WTC11 (cell line): Measurements from ENCODE around the gene OBSL1. TPM values are rescaled to one million over a fixed set of nuclear protein-coding genes. Genes with fewer than 3 reads are reported as not detected.

ENCODE experiments used
- ATAC-seq: fragments of 200-7000 bp; cut with Tn5 transposase; 2 replicates; pipeline ENCODE4 v1.10.0; 2021; ENCODE audit warnings: mild to moderate bottlenecking, moderate library complexity
- CTCF ChIA-PET: fragments of 300-600 bp; sonication (Branson Sonifier 250); formaldehyde crosslinking; loops from one replicate; lab custom pipeline; 2021; ENCODE audit warnings: antibody characterized with exemption; lab: Charles Lee
- POLR2A ChIA-PET: fragments of 350-600 bp; sonication (Branson Sonifier 250); formaldehyde crosslinking; loops from one replicate; lab custom pipeline; 2021; ENCODE audit warnings: antibody characterized with exemption; lab: Charles Lee
- DNase-seq: peaks from one replicate; pipeline ENCODE4 v3.0.0; 2021; ENCODE audit warnings: low spot score
- H3K27ac Mint-ChIP-seq: 2 replicates; pipeline ENCODE4 v1.8.0; 2021; ENCODE audit warnings: mixed read lengths
- H3K27me3 Mint-ChIP-seq: 2 replicates; pipeline ENCODE4 v1.8.0; 2021; ENCODE audit warnings: low read depth, mild to moderate bottlenecking, moderate library complexity, mixed read lengths
- H3K36me3 Mint-ChIP-seq: 2 replicates; pipeline ENCODE4 v1.8.0; 2021; ENCODE audit warnings: mixed read lengths
- H3K4me1 Mint-ChIP-seq: 2 replicates; pipeline ENCODE4 v1.8.0; 2022; ENCODE audit warnings: mixed read lengths
- H3K4me3 Mint-ChIP-seq: 2 replicates; pipeline ENCODE4 v1.8.0; 2021; ENCODE audit warnings: mild to moderate bottlenecking, moderate library complexity, mixed read lengths
- H3K9me3 Mint-ChIP-seq: 2 replicates; pipeline ENCODE4 v1.8.0; 2021; ENCODE audit warnings: mixed read lengths
- ATF1 ChIP-seq: sonication (generic); formaldehyde crosslinking; IDR thresholded peaks from 2 replicates; pipeline ENCODE4 v1.8.1; 2023; ENCODE audit warnings: mild to moderate bottlenecking, moderate library complexity, missing genetic modification reagents
- ELF4 ChIP-seq: sonication (generic); formaldehyde crosslinking; IDR thresholded peaks from 2 replicates; pipeline ENCODE4 v1.8.1; 2022; ENCODE audit warnings: low read depth, mild to moderate bottlenecking, moderate library complexity, missing genetic modification reagents
- IRF2 ChIP-seq: sonication (generic); formaldehyde crosslinking; IDR thresholded peaks from 2 replicates; pipeline ENCODE4 v1.8.0; 2022; ENCODE audit warnings: low read depth, missing genetic modification reagents, borderline replicate concordance
- NFYB ChIP-seq: sonication (generic); formaldehyde crosslinking; conservative IDR thresholded peaks from 2 replicates; pipeline ENCODE4 v1.8.0; 2022; ENCODE audit warnings: low read depth, missing genetic modification reagents
- NR3C1 ChIP-seq: sonication (generic); formaldehyde crosslinking; conservative IDR thresholded peaks from 2 replicates; pipeline ENCODE4 v1.8.1; 2023; ENCODE audit warnings: low read depth, mild to moderate bottlenecking, missing genetic modification reagents
- PRRX2 ChIP-seq: fragments of 250-450 bp; sonication (Bioruptor Pico); IDR thresholded peaks from 2 replicates; pipeline ENCODE4 v1.8.0; 2021; ENCODE audit warnings: mild to moderate bottlenecking
- ZNF121 ChIP-seq: sonication (generic); formaldehyde crosslinking; IDR thresholded peaks from 2 replicates; pipeline ENCODE4 v1.8.0; 2023; ENCODE audit warnings: missing genetic modification reagents
- ZNF219 ChIP-seq: sonication (generic); formaldehyde crosslinking; IDR thresholded peaks from 2 replicates; pipeline ENCODE4 v1.8.0; 2023; ENCODE audit warnings: missing genetic modification reagents, mild to moderate bottlenecking, borderline replicate concordance
- ZNF416 ChIP-seq: fragments of 250-450 bp; sonication (Bioruptor Pico); IDR thresholded peaks from 2 replicates; pipeline ENCODE4 v1.9.0; 2021; ENCODE audit warnings: mild to moderate bottlenecking, inconsistent platforms
- ZNF423 ChIP-seq: fragments of 250-450 bp; sonication (Bioruptor Pico); IDR thresholded peaks from 2 replicates; pipeline ENCODE4 v2.1.2; 2022; ENCODE audit warnings: mild to moderate bottlenecking, moderate library complexity
- ZNF671 ChIP-seq: fragments of 250-450 bp; sonication (Bioruptor Pico); IDR thresholded peaks from 2 replicates; pipeline ENCODE4 v1.8.0; 2021; ENCODE audit warnings: mild to moderate bottlenecking
- total RNA-seq: library from RNA; stranded (reverse); gene quantifications from 3 replicates; pipeline ENCODE4 v1.2.3, GENCODE V29; 2021
- TF ChIP-seq, protein P1 (sequence below): sonication (generic); formaldehyde crosslinking; conservative IDR thresholded peaks from 2 replicates; pipeline ENCODE4 v1.8.1; 2022; ENCODE audit warnings: mild to moderate bottlenecking, missing genetic modification reagents
- TF ChIP-seq, protein P2 (sequence below): sonication (generic); formaldehyde crosslinking; IDR thresholded peaks from 2 replicates; pipeline ENCODE4 v1.8.0; 2023; ENCODE audit warnings: missing genetic modification reagents
- TF ChIP-seq, protein P3 (sequence below): sonication (generic); formaldehyde crosslinking; IDR thresholded peaks from 2 replicates; pipeline ENCODE4 v1.8.0; 2022; ENCODE audit warnings: mild to moderate bottlenecking, missing genetic modification reagents
- TF ChIP-seq, protein P4 (sequence below): sonication (generic); formaldehyde crosslinking; IDR thresholded peaks from 2 replicates; pipeline ENCODE4 v1.8.1; 2023; ENCODE audit warnings: mild to moderate bottlenecking, missing genetic modification reagents
- TF ChIP-seq, protein P5 (sequence below): fragments of 250-450 bp; sonication (Bioruptor Pico); IDR thresholded peaks from 2 replicates; pipeline ENCODE4 v1.9.0; 2021; ENCODE audit warnings: mild to moderate bottlenecking
- TF ChIP-seq, protein P6 (sequence below): sonication (generic); formaldehyde crosslinking; IDR thresholded peaks from 2 replicates; pipeline ENCODE4 v1.8.1; 2022; ENCODE audit warnings: low read depth, mild to moderate bottlenecking, moderate library complexity, missing genetic modification reagents, borderline replicate concordance
- TF ChIP-seq, protein P7 (sequence below): fragments of 250-450 bp; sonication (Bioruptor Pico); IDR thresholded peaks from 2 replicates; pipeline ENCODE4 v1.8.0; 2021; ENCODE audit warnings: mild to moderate bottlenecking
- TF ChIP-seq, protein P8 (sequence below): sonication (generic); formaldehyde crosslinking; IDR thresholded peaks from 2 replicates; pipeline ENCODE4 v1.8.1; 2023; ENCODE audit warnings: mild to moderate bottlenecking, missing genetic modification reagents, moderate library complexity

OBSL1 gene
- total RNA-seq, 1 experiment from 2014 or later, result 159 TPM

DNA sequence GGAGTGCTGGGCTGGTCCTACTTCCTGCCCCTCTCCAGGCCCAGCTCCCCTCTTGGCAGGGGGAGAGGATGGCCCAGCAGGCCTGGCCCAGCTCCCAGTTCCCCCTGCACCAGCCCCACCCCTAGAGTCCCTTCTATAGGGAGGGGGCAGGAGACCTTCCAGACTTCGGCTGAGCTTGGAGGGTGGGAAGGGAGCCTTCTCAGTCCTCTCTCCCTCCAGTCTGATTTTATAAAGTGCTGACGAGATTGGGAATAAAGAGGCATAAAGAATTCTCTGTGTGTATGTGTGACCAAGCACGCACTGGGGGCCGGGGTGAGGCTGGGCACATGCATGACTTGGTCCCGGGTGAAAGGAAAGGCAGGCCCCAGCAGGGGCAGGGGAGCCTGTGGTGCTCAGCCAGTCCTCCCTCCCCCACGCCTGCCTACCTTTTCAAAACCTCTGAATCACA lies 32.8 kb downstream of the OBSL1 start:
- peak overlapping the region; percentile 54 for H3K27ac Mint-ChIP-seq
- CTCF ChIA-PET, result interaction anchor here (0.7 to 41.3 kb wide), 16 partner anchors 8 to 151 kb away, joined by 3 to 2316 read pairs (median 8); partner anchors contain the start of genes GMPPA and STK11IP

DNA sequence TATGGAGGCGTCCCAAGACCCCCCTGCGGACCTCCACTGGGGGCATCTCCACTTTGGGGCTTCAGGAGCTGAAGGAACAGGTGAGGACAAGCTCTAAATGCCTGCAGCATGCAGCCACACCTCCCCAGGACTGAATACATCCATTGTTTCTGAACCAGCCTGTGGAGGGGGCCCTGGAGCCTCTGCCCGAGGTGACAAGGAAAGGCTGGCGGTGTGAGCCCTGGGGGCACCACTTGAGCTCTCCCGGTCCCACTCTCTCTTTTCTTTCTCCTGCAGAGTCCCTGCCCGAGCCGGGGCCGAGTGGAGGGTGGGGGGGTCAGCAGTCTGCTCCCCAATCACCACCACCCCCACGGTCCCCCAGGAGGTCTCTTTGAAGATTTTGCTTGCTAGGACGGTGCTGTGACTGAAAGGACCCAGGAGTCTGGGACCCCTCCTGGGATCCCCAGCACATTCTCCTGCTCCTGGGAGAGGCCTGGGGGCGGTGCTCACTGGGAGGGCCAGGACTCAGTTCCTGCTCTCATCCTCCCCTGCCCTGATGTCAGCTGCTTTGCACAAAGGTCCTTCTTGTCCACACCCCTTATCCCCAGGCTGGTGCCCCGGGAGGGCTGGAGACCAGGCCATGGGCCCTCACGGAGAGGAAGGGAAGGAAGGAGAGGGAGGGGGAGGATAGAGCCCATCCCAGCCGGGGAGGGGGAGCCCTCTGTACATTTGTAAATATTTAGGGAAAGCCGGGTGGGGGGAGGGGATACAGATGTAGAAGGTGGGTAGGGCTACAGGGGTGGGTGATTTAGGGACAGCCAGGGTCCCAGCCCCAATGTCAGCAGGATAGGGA lies 33.5 kb downstream of the OBSL1 start:
- Mint-ChIP-seq H3K27ac (no peak overlapping the region), H3K4me3 (no peak overlapping the region)
- POLR2A ChIA-PET, result interaction anchor here (1.1 to 1.3 kb wide), 2 partner anchors 24 to 33 kb away, joined by 3 read pairs; partner anchors contain the start of gene OBSL1
- TF ChIP-seq ZNF423 (CRISPR knock-in tag), result no peak
- TF ChIP-seq, protein P1, sequence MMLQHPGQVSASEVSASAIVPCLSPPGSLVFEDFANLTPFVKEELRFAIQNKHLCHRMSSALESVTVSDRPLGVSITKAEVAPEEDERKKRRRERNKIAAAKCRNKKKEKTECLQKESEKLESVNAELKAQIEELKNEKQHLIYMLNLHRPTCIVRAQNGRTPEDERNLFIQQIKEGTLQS (CRISPR knock-in tag), result no peak
- TF ChIP-seq, protein P2, sequence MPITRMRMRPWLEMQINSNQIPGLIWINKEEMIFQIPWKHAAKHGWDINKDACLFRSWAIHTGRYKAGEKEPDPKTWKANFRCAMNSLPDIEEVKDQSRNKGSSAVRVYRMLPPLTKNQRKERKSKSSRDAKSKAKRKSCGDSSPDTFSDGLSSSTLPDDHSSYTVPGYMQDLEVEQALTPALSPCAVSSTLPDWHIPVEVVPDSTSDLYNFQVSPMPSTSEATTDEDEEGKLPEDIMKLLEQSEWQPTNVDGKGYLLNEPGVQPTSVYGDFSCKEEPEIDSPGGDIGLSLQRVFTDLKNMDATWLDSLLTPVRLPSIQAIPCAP, result no peak
- TF ChIP-seq, protein P3, sequence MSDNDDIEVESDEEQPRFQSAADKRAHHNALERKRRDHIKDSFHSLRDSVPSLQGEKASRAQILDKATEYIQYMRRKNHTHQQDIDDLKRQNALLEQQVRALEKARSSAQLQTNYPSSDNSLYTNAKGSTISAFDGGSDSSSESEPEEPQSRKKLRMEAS (CRISPR knock-in tag), result 0 out of 2 replicates have a peak, but pooled peaks have one; percentile 20
- TF ChIP-seq, all 79 proteins: peak for 1
- CTCF ChIA-PET, result interaction anchor here (0.6 to 41.3 kb wide), 25 partner anchors 8 to 168 kb away, joined by 3 to 2316 read pairs (median 6); partner anchors contain the start of genes DNPEP and GMPPA
- ATAC-seq, result peak; percentile 38
- Mint-ChIP-seq H3K9me3 (no peaks in the 10 kb centered on the region), H3K27me3 (no peaks in the 10 kb centered on the region; the same call in none of the 2 replicates), H3K4me1 (peaks cover 27% of the 10 kb centered on the region), H3K36me3 (peaks cover 22% of the 10 kb centered on the region)
- peak; percentile 51 for DNase-seq

More for the DNA sequence above, 32.8 kb downstream of the OBSL1 start:
- Mint-ChIP-seq H3K36me3 (peaks cover 22% of the 10 kb centered on the region), H3K9me3 (no peaks in the 10 kb centered on the region)
- no peak for DNase-seq
- TF ChIP-seq, protein P1 (CRISPR knock-in tag), result no peak
- no peak for TF ChIP-seq ZNF416
- TF ChIP-seq NR3C1 (CRISPR knock-in tag), result no peak
- no peak for TF ChIP-seq ZNF219
- no peak for TF ChIP-seq NFYB (CRISPR knock-in tag)
- no peak for TF ChIP-seq PRRX2
- TF ChIP-seq, all 79 proteins: peak for 0
- peaks cover 28% of the 10 kb centered on the region for H3K4me1 Mint-ChIP-seq
- no peak overlapping the region; the same call in 1 of the 2 replicates for H3K4me3 Mint-ChIP-seq
- H3K27me3 Mint-ChIP-seq, result no peaks in the 10 kb centered on the region; the same call in none of the 2 replicates
- POLR2A ChIA-PET, result no interaction called here
- 0 out of 2 replicates have a peak, but pooled peaks have one; percentile 1 for ATAC-seq

DNA sequence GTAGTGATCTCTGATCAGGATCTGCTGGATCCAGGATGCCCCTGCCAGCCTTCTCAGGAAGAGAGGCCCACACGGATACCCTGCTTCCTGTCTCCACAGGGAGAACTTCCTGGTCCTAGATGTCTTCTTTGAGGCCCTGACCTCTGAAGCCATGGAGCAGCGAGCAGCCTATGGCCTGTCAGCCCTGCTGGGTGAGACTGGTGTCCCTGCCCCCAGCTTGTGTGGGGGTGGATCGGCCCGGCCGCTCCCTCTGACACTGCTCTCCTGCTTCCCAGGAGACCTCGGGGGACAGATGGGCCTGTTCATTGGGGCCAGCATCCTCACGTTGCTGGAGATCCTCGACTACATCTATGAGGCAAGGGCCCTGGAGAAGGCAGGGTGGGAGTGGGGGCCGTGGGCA lies 34.4 kb downstream of the OBSL1 start:
- H3K9me3 Mint-ChIP-seq, result no peaks in the 10 kb centered on the region
- DNase-seq (no peak), ATAC-seq (no peak)
- CTCF ChIA-PET, result interaction anchor here (0.8 to 41.3 kb wide), 18 partner anchors 10 to 152 kb away, joined by 3 to 2316 read pairs (median 7); partner anchors contain the start of genes DNPEP and GMPPA
- no peaks in the 10 kb centered on the region; the same call in 1 of the 2 replicates for H3K27me3 Mint-ChIP-seq
- POLR2A ChIA-PET, result interaction anchor here (1.1 to 1.3 kb wide), 2 partner anchors 25 to 34 kb away, joined by 3 read pairs; partner anchors contain the start of gene OBSL1
- H3K36me3 Mint-ChIP-seq, result peaks cover 22% of the 10 kb centered on the region
- no peak overlapping the region for H3K4me3 Mint-ChIP-seq
- peaks cover 19% of the 10 kb centered on the region for H3K4me1 Mint-ChIP-seq
- no peak overlapping the region for H3K27ac Mint-ChIP-seq
- TF ChIP-seq ZNF219 (no peak), ZNF121 (CRISPR knock-in tag) (no peak), ATF1 (no peak), IRF2 (no peak), ZNF671 (CRISPR knock-in tag) (no peak), ELF4 (CRISPR knock-in tag) (no peak)
- TF ChIP-seq, protein P4, sequence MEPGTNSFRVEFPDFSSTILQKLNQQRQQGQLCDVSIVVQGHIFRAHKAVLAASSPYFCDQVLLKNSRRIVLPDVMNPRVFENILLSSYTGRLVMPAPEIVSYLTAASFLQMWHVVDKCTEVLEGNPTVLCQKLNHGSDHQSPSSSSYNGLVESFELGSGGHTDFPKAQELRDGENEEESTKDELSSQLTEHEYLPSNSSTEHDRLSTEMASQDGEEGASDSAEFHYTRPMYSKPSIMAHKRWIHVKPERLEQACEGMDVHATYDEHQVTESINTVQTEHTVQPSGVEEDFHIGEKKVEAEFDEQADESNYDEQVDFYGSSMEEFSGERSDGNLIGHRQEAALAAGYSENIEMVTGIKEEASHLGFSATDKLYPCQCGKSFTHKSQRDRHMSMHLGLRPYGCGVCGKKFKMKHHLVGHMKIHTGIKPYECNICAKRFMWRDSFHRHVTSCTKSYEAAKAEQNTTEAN (CRISPR knock-in tag), result no peak
- TF ChIP-seq, protein P5, sequence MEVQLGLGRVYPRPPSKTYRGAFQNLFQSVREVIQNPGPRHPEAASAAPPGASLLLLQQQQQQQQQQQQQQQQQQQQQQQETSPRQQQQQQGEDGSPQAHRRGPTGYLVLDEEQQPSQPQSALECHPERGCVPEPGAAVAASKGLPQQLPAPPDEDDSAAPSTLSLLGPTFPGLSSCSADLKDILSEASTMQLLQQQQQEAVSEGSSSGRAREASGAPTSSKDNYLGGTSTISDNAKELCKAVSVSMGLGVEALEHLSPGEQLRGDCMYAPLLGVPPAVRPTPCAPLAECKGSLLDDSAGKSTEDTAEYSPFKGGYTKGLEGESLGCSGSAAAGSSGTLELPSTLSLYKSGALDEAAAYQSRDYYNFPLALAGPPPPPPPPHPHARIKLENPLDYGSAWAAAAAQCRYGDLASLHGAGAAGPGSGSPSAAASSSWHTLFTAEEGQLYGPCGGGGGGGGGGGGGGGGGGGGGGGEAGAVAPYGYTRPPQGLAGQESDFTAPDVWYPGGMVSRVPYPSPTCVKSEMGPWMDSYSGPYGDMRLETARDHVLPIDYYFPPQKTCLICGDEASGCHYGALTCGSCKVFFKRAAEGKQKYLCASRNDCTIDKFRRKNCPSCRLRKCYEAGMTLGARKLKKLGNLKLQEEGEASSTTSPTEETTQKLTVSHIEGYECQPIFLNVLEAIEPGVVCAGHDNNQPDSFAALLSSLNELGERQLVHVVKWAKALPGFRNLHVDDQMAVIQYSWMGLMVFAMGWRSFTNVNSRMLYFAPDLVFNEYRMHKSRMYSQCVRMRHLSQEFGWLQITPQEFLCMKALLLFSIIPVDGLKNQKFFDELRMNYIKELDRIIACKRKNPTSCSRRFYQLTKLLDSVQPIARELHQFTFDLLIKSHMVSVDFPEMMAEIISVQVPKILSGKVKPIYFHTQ, result no peak
- TF ChIP-seq, protein P3 (CRISPR knock-in tag), result no peak
- TF ChIP-seq, protein P6, sequence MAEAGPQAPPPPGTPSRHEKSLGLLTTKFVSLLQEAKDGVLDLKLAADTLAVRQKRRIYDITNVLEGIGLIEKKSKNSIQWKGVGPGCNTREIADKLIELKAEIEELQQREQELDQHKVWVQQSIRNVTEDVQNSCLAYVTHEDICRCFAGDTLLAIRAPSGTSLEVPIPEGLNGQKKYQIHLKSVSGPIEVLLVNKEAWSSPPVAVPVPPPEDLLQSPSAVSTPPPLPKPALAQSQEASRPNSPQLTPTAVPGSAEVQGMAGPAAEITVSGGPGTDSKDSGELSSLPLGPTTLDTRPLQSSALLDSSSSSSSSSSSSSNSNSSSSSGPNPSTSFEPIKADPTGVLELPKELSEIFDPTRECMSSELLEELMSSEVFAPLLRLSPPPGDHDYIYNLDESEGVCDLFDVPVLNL (CRISPR knock-in tag), result no peak
- TF ChIP-seq, protein P7, sequence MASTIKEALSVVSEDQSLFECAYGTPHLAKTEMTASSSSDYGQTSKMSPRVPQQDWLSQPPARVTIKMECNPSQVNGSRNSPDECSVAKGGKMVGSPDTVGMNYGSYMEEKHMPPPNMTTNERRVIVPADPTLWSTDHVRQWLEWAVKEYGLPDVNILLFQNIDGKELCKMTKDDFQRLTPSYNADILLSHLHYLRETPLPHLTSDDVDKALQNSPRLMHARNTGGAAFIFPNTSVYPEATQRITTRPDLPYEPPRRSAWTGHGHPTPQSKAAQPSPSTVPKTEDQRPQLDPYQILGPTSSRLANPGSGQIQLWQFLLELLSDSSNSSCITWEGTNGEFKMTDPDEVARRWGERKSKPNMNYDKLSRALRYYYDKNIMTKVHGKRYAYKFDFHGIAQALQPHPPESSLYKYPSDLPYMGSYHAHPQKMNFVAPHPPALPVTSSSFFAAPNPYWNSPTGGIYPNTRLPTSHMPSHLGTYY, result no peak
- TF ChIP-seq, protein P8, sequence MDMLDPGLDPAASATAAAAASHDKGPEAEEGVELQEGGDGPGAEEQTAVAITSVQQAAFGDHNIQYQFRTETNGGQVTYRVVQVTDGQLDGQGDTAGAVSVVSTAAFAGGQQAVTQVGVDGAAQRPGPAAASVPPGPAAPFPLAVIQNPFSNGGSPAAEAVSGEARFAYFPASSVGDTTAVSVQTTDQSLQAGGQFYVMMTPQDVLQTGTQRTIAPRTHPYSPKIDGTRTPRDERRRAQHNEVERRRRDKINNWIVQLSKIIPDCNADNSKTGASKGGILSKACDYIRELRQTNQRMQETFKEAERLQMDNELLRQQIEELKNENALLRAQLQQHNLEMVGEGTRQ (CRISPR knock-in tag), result no peak
